ENCODE measurements around the gene GPR171. TPM values are rescaled to one million over a fixed set of nuclear protein-coding genes. Genes with fewer than 3 reads are reported as not detected.

Gene GPR171
- total and polyA plus RNA-seq, 2 experiments from 2014 or later: not detected

DNA sequence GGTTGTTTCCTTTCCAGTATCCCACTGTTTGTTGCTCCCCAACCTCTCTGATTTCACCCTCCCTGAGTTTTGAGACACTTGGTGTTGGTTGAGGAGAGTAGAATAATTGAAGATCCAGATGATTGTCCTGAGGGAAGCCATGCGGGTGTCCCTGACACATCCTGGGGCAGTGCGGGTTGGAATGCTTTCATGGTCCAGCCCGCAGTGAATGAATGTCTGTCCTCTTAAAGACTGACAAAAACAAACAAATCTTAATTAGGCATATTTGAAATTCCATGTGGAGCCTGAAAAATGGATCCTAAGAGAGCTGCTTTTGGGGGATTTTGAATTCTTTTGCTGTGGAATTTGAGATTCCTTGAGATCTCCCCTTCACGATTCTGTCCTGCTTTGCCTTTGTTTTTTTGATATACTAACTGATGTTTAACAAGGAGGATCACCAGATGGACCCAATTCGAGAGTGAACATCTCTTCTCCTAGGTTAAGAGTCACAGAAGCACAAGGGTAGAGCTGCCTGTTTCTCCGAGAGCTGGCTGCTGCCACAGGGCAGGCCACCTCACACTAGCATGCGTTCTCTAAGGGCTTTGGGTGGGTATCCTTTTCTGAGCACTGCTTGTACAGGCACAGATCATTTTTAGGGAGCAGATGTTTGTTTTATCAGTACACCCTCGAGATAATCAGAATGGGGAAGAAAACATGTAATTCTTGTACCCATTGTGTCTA lies 47.4 kb downstream of the GPR171 start:
- in situ Hi-C loops (cut with MboI): no loop called here
- Histone ChIP-seq H3K27me3 (replicated peaks; ENCODE audit: insufficient read depth) (no peaks in the 10 kb centered on the region), H3K4me2 (ENCODE audit: unreplicated experiment) (no peak overlapping the region), H3K9me3 (ENCODE audit: low read depth) (no peaks in the 10 kb centered on the region), H3K79me2 (ENCODE audit: insufficient read depth) (no peaks in the 10 kb centered on the region), H4K20me1 (ENCODE audit: insufficient read depth) (no peaks in the 10 kb centered on the region), H3K4me1 (ENCODE audit: insufficient read depth) (no peaks in the 10 kb centered on the region), H2AFZ (no peak overlapping the region), H3K27ac (no peak overlapping the region), H3K4me3 (no peak overlapping the region), H3K9ac (no peak overlapping the region), H3K36me3 (ENCODE audit: low read depth) (no peaks in the 10 kb centered on the region), H3K9me2 (ENCODE audit: insufficient read depth) (no peaks in the 10 kb centered on the region), H3F3A (ENCODE audit: insufficient read depth) (no peaks in the 10 kb centered on the region)
- DNase-seq: no peak
- WGBS, 2 experiments (ENCODE audit: low coverage in 1 of 2, low lambda C conversion rate in 2 of 2, missing lambda C conversion rate in 2 of 2): 74 to 76% methylated on average over 8 of the region's 8 CpGs
- TF ChIP-seq EZH2phosphoT487 (IDR thresholded peaks at IDR 0.05; ENCODE audit: insufficient read depth, low read depth): no peak
- no peak for TF ChIP-seq EZH2 (IDR thresholded peaks at IDR 0.05; ENCODE audit: insufficient read depth, poor library complexity, severe bottlenecking)

DNA sequence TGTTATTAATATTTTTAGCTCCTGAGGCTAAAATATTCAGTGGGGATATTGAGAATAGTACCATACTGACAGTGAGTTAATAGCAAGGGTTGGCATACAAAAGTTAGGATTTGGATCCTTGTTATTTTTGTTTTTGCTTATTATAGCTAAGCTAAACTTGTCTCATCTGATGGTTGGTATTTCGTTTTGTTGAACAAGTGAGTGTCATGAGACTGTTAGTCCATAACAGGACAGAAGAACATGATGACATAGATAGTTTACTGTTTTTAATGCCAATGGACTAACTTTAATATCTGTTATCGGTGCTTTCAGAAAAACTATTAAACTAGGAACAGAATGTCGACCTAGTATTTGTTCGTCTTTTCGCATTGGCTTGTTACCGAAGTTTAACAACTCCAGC lies 48.5 kb downstream of the GPR171 start:
- H3K4me1 ChIP-seq (ENCODE audit: insufficient read depth): no peaks in the 10 kb centered on the region
- H3K9ac ChIP-seq: no peak overlapping the region
- TF ChIP-seq EZH2 (IDR thresholded peaks at IDR 0.05; ENCODE audit: insufficient read depth, poor library complexity, severe bottlenecking) (no peak), EZH2phosphoT487 (IDR thresholded peaks at IDR 0.05; ENCODE audit: insufficient read depth, low read depth) (no peak)
- H3K79me2 ChIP-seq (ENCODE audit: insufficient read depth): no peaks in the 10 kb centered on the region
- DNase-seq: no peak
- no peak overlapping the region for H3K27ac ChIP-seq
- H3K9me2 ChIP-seq (ENCODE audit: insufficient read depth): no peaks in the 10 kb centered on the region
- 63 to 66% methylated on average over 6 of the region's 6 CpGs for WGBS, 2 experiments (ENCODE audit: low coverage in 1 of 2, low lambda C conversion rate in 2 of 2, missing lambda C conversion rate in 2 of 2)
- H3K9me3 ChIP-seq (ENCODE audit: low read depth): no peaks in the 10 kb centered on the region
- in situ Hi-C loops (cut with MboI): no loop called here
- H3F3A ChIP-seq (ENCODE audit: insufficient read depth): no peaks in the 10 kb centered on the region
- no peaks in the 10 kb centered on the region for H3K27me3 ChIP-seq (replicated peaks; ENCODE audit: insufficient read depth)
- no peaks in the 10 kb centered on the region for H3K36me3 ChIP-seq (ENCODE audit: low read depth)
- no peaks in the 10 kb centered on the region for H4K20me1 ChIP-seq (ENCODE audit: insufficient read depth)
- no peak overlapping the region for H3K4me3 ChIP-seq
- no peak overlapping the region for H3K4me2 ChIP-seq (ENCODE audit: unreplicated experiment)
- H2AFZ ChIP-seq: no peak overlapping the region

- no peak for DNase-seq
- Histone ChIP-seq H3K9me2 (ENCODE audit: insufficient read depth) (no peaks in the 10 kb centered on the region), H3K27ac (no peak overlapping the region), H3K9me3 (ENCODE audit: low read depth) (no peaks in the 10 kb centered on the region), H3K27me3 (replicated peaks; ENCODE audit: insufficient read depth) (no peaks in the 10 kb centered on the region), H3K4me3 (no peak overlapping the region), H2AFZ (no peak overlapping the region), H3F3A (ENCODE audit: insufficient read depth) (no peaks in the 10 kb centered on the region), H3K9ac (no peak overlapping the region), H3K4me1 (ENCODE audit: insufficient read depth) (no peaks in the 10 kb centered on the region), H3K79me2 (ENCODE audit: insufficient read depth) (no peaks in the 10 kb centered on the region), H3K36me3 (ENCODE audit: low read depth) (no peaks in the 10 kb centered on the region), H4K20me1 (ENCODE audit: insufficient read depth) (no peaks in the 10 kb centered on the region), H3K4me2 (ENCODE audit: unreplicated experiment) (no peak overlapping the region)
- in situ Hi-C loops (cut with MboI): no loop called here
- 82 to 86% methylated on average over 4 of the region's 4 CpGs for WGBS, 2 experiments (ENCODE audit: low coverage in 1 of 2, low lambda C conversion rate in 2 of 2, missing lambda C conversion rate in 2 of 2)
- no peak for TF ChIP-seq EZH2 (IDR thresholded peaks at IDR 0.05; ENCODE audit: insufficient read depth, poor library complexity, severe bottlenecking)
- no peak for TF ChIP-seq EZH2phosphoT487 (IDR thresholded peaks at IDR 0.05; ENCODE audit: insufficient read depth, low read depth)
Observed at GRCh38 chr3:151152455-151153079, 50.4 kb downstream of the GPR171 start.

Small RNA genes lying within 50 kb of the gene (small RNA-seq; reads per million reads assigned to genes)
- gene RNA5SP145 (ENCODE audit: low read depth, low replicate concordance): not detected

Other genes starting within 250 kb of the GPR171 start
- not detected in 2 replicates for gene CLRN1, start 230.5 kb downstream of the GPR171 start, total RNA-seq (2014; rRNA removed; shearing (Covaris generic))
- gene CLRN1, start 230.5 kb downstream of the GPR171 start, polyA plus RNA-seq (2016; fragmentation: Nextera tagmentation; extraction: Ambion mirVana): not detected in 2 replicates
- gene MED12L, start 117.6 kb downstream of the GPR171 start, total RNA-seq (2014; rRNA removed; shearing (Covaris generic)): 0.13 and 0.32 TPM in 2 replicates
- gene MED12L, start 117.6 kb downstream of the GPR171 start, polyA plus RNA-seq (2016; fragmentation: Nextera tagmentation; extraction: Ambion mirVana): 0.13 and 0.51 TPM in 2 replicates
- not detected in 2 replicates for gene P2RY14, start 75.3 kb upstream of the GPR171 start, total RNA-seq (2014; rRNA removed; shearing (Covaris generic))
- gene P2RY14, start 75.3 kb upstream of the GPR171 start, polyA plus RNA-seq (2016; fragmentation: Nextera tagmentation; extraction: Ambion mirVana): not detected in 2 replicates
- gene GPR87, start 113.6 kb upstream of the GPR171 start, total RNA-seq (2014; rRNA removed; shearing (Covaris generic)): 0.22 TPM in 1 of 2 replicates, not detected in the other
- gene GPR87, start 113.6 kb upstream of the GPR171 start, polyA plus RNA-seq (2016; fragmentation: Nextera tagmentation; extraction: Ambion mirVana): not detected in 2 replicates
- not detected in 2 replicates for gene P2RY13, start 126.3 kb upstream of the GPR171 start, total RNA-seq (2014; rRNA removed; shearing (Covaris generic))
- not detected in 2 replicates for gene P2RY13, start 126.3 kb upstream of the GPR171 start, polyA plus RNA-seq (2016; fragmentation: Nextera tagmentation; extraction: Ambion mirVana)
- gene P2RY12, start 181.5 kb upstream of the GPR171 start, total RNA-seq (2014; rRNA removed; shearing (Covaris generic)): not detected in 2 replicates
- not detected in 2 replicates for gene P2RY12, start 181.5 kb upstream of the GPR171 start, polyA plus RNA-seq (2016; fragmentation: Nextera tagmentation; extraction: Ambion mirVana)

All from GM23248 (cell line).